Rectal smooth muscle tissue (tissue), 1 donor: ENCODE data around the gene UBA52.
"Not testable (repeated sequence)": the region's sequence is repeated elsewhere in the genome, so short reads cannot be mapped to it uniquely, and the experiment has no call there.

Experiments used
- H3K27ac ChIP-seq: one replicate; pipeline ENCODE4 v1.7.0; 2013; ENCODE audit warnings: low read depth, low read length, inconsistent platforms
- H3K27me3 ChIP-seq: one replicate; pipeline ENCODE4 v1.7.0; 2013; ENCODE audit warnings: low read length; ENCODE audit not compliant: control insufficient read depth, insufficient read depth
- H3K36me3 ChIP-seq: one replicate; pipeline ENCODE4 v1.7.0; 2013; ENCODE audit warnings: low read length; ENCODE audit not compliant: control insufficient read depth, insufficient read depth
- H3K4me1 ChIP-seq: one replicate; pipeline ENCODE4 v1.7.0; 2013; ENCODE audit warnings: low read length; ENCODE audit not compliant: control insufficient read depth, insufficient read depth
- H3K4me3 ChIP-seq: one replicate; pipeline ENCODE4 v1.7.0; 2013; ENCODE audit warnings: low read length
- H3K9ac ChIP-seq: one replicate; pipeline ENCODE4 v1.7.0; 2013; ENCODE audit warnings: low read length

UBA52 gene

DNA sequence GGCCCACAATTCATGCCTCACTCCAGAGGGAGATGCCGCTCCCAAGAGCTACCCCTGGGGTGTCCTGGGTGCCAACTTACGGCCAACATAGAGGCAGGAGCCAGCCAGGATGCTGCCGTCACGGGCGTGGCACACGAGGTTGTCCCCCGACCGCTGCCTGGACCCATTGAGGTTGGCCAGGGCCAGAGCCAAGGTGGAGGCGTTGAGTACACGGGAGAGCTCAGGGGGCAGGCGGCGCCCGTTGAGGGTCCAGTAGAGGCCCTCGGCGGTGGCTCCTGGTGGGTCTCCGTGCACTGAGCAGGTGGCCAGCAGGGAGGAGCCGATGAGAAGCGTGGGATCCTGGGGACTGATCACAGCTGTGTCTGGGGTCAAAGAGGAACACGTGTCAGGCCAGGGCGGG, 27.8 kb downstream of the UBA52 start:
- peaks cover 31% of the 10 kb centered on the region for H3K27me3 ChIP-seq
- H3K4me3 ChIP-seq, result no peak overlapping the region
- H3K4me1 ChIP-seq, result peaks cover 5% of the 10 kb centered on the region
- H3K36me3 ChIP-seq, result no peaks in the 10 kb centered on the region
- no peak overlapping the region for H3K9ac ChIP-seq
- no peak overlapping the region for H3K27ac ChIP-seq

DNA sequence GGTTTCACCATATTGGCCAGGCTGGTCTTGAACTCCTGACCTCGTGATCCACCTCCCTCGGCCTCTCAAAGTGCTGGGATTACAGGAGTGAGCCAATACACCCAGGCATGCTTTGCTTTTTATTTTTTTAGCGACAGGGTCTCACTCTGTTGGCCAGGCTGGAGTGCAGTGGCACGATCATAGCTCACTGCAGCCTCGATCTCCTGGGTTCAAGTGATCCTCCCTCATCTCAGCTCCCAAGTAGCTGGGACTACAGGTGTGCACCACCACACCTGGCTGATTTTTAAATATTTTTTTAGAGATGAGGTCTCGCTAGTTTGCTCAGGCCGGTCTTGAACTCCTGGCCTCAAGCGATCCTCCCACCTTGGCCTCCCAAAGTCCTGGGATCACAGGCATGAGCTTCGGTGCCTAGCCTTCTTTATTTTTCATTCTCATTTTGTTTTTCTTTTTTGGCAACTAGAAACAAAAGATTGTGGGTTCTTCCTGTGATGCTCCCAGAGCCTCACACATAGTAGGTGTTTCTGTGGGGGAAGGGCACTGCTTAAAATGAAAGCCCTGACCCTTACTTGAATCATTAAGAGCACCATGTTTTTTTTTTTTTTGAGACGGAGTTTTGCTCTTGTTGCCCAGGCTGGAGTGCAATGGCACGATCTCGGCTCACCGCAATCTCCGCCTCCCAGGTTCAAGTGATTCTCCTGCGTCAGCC, 29.2 kb downstream of the UBA52 start:
- peaks cover 44% of the 10 kb centered on the region for H3K27me3 ChIP-seq
- not testable (repeated sequence) for H3K36me3 ChIP-seq, H3K27ac ChIP-seq, H3K9ac ChIP-seq, H3K4me1 ChIP-seq, H3K4me3 ChIP-seq

DNA sequence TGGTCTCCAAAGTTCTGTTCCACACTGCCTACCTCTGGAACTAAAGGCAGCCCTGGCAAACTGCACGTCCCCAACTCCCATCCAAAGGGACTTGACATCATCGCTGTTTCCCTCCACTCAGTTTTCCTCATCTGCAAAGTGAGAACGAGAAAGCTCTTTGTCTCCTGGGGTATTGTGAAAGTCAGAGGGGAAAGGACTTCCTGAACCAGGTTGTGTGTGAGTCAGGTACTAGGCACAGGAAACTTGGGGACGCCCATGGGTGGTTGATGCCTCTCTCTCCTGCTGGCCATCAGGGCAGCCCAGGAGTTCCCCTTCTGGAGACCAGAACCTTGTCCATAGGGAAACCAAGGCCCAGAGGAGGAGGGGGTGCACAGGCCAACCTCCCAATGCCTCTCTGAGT, 30.2 kb downstream of the UBA52 start:
- H3K36me3 ChIP-seq, result no peaks in the 10 kb centered on the region
- no peak overlapping the region for H3K4me3 ChIP-seq
- H3K27me3 ChIP-seq, result peaks cover 47% of the 10 kb centered on the region
- no peaks in the 10 kb centered on the region for H3K4me1 ChIP-seq
- H3K9ac ChIP-seq, result no peak overlapping the region
- H3K27ac ChIP-seq, result no peak overlapping the region

DNA sequence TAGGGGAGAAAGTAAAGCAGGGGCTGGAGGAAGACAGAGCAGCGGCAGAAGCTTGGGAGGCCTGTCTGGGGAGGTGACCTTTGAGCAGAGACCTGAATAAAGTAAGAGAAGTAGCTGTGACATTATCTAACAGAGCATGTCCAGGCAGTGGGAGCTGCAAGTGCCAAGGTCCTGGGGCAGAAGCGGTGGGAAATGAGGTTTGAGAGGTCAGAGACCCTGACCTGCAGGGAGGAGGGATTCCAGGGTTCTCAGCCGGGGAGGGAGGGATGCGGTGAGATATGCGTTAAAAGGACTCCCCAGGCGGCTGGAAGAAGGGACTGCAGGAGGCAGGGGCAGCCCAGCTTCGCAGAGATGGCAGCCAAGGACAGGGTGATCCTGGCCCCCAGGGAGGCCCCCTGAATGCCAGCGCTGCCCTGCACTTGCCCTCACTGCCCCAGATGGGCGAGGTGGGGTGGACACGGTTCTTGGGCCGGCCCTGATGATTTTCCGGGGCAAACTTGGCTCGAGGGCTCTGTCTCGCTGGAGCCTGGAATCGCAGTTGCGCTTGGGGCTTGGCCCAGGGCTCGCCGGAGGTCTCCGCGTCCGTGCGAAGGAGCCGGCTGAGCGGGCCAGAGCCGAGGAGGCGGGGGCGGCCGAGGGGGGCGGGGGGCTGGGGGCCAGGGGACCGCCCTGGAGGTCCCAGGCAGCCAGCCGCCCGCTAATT, 31.7 kb downstream of the UBA52 start:
- peaks cover 59% of the 10 kb centered on the region for H3K27me3 ChIP-seq
- H3K36me3 ChIP-seq, result no peaks in the 10 kb centered on the region
- no peak overlapping the region for H3K27ac ChIP-seq
- no peak overlapping the region for H3K4me3 ChIP-seq
- no peaks in the 10 kb centered on the region for H3K4me1 ChIP-seq
- no peak overlapping the region for H3K9ac ChIP-seq

DNA sequence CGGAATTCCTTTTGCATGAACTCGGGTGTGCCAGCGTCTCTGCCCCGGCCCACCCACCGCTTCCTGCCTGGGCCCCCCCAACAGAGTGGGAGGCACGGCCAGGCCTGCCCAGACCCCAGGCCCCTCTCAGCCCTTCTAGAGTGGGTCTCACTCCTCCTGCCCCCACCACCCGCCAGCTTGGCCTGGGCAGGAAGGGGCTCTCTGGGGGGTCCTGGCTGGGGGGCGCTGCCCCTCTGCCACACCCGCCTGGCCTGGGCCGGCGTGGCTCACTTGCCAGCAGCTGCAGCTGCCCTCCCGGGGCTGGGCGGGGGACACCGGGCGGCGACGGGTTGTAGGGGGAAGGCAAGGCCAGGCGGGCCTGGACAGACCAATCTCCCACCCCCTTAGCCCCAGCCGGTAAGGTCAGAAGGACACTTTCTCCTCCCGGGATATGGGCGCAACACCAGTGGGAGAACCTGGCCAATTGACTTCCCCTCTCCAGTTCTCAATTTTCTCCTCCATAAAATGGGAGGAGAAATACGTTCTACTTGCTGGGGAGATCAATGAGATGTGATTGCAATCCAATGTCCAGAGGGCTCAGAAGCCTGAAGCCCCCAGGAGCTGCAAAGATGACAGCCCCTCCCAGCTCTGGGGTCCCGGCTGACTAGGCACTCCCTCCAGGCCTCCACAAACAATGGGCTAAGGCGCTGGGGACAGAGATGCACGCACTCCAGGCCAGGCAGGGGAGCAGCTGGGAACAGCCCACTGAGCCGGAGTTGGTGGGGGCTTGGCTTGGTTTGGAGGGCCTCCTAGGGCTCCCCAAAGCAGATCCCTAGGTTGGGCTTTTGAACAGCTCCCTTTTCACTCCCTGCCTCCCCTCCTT, 32.5 kb downstream of the UBA52 start:
- Histone ChIP-seq H3K4me3 (no peak overlapping the region), H3K4me1 (no peaks in the 10 kb centered on the region), H3K27ac (no peak overlapping the region), H3K27me3 (peaks cover 60% of the 10 kb centered on the region), H3K36me3 (no peaks in the 10 kb centered on the region), H3K9ac (no peak overlapping the region)

DNA sequence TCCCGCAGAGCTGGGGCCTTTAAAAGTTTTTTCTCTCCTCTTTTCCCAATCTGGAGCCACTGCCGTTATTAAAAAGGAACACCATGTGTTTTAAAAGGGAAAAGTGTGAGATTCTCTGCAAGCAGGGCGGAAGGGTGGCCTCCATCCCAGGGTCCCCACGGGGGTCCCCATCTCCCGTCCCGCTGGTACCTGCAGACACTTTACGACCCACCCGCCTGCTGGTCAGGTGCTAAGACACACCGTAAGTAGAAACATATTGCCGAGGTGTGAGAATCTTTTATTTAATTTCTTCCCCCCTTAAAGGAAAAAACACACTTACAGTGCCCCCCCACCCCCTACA, 33.1 kb downstream of the UBA52 start:
- Histone ChIP-seq H3K27ac (no peak overlapping the region), H3K36me3 (no peaks in the 10 kb centered on the region), H3K4me3 (no peak overlapping the region), H3K27me3 (peaks cover 60% of the 10 kb centered on the region), H3K4me1 (no peaks in the 10 kb centered on the region), H3K9ac (no peak overlapping the region)

DNA sequence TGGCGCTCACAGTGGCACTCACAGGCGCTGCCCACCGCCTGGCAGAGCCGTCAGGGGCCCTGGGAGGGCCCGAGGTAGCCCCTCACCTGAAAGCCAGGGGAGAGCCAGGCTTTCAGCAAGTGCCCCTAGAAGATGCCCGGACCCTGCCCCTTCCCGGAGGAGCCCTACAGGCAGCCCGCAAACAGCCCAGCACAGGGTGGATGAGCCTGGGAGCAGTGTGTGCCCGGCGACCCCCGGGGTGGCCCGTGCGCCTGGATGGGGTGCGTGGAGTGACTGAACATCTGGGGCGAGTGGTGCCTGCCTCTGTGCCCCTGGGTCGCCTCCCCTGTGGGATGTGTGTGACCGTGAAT, 33.5 kb downstream of the UBA52 start:
- Histone ChIP-seq H3K4me1 (no peaks in the 10 kb centered on the region), H3K36me3 (no peaks in the 10 kb centered on the region), H3K27me3 (peaks cover 60% of the 10 kb centered on the region), H3K27ac (no peak overlapping the region), H3K4me3 (no peak overlapping the region), H3K9ac (no peak overlapping the region)

GRCh38 chr19:18605546-18606280, 34.1 kb downstream of the UBA52 start:
- H3K9ac ChIP-seq, result no peak overlapping the region
- no peaks in the 10 kb centered on the region for H3K4me1 ChIP-seq
- H3K36me3 ChIP-seq, result no peaks in the 10 kb centered on the region
- H3K27me3 ChIP-seq, result peaks cover 64% of the 10 kb centered on the region
- H3K4me3 ChIP-seq, result no peak overlapping the region
- no peak overlapping the region for H3K27ac ChIP-seq

- Histone ChIP-seq H3K27ac (no peak within 1 kb of the TSS), H3K27me3 (peaks cover 70% of the 10 kb centered on the region), H3K36me3 (no peaks in the 10 kb centered on the region), H3K4me3 (no peak within 1 kb of the TSS), H3K9ac (no peak within 1 kb of the TSS), H3K4me1 (no peaks in the 10 kb centered on the region)
These were observed 34.9 kb downstream of the UBA52 start, which contains the start of gene CRLF1 for GRCh38 chr19:18606281-18607225. Gene CRLF1 (minus strand): TSS chr19:18606799. CDS start chr19:18606656, 143 bp downstream.

- peaks cover 76% of the 10 kb centered on the region for H3K27me3 ChIP-seq
- no peak overlapping the region for H3K9ac ChIP-seq
- H3K4me1 ChIP-seq, result peaks cover 3% of the 10 kb centered on the region
- no peaks in the 10 kb centered on the region for H3K36me3 ChIP-seq
- no peak overlapping the region for H3K4me3 ChIP-seq
- H3K27ac ChIP-seq, result no peak overlapping the region
These were observed 35.8 kb downstream of the UBA52 start for GRCh38 chr19:18607226-18608101.
